IPS-18c (cell line): Measurements from ENCODE around the gene HACL1.
"Not testable (repeated sequence)": the region's sequence is repeated elsewhere in the genome, so short reads cannot be mapped to it uniquely, and the experiment has no call there.

Experiments
- H3K4me3 ChIP-seq: 2 replicates; pipeline ENCODE4 v1.7.0; 2013; ENCODE audit warnings: low read depth, mild to moderate bottlenecking, low read length, moderate library complexity; ENCODE audit not compliant: insufficient read depth
- H3K9me3 ChIP-seq: one replicate; pipeline ENCODE4 v1.6.1; 2013; ENCODE audit warnings: mild to moderate bottlenecking, low read length, moderate library complexity; ENCODE audit not compliant: control insufficient read depth, insufficient read depth

Gene HACL1

DNA sequence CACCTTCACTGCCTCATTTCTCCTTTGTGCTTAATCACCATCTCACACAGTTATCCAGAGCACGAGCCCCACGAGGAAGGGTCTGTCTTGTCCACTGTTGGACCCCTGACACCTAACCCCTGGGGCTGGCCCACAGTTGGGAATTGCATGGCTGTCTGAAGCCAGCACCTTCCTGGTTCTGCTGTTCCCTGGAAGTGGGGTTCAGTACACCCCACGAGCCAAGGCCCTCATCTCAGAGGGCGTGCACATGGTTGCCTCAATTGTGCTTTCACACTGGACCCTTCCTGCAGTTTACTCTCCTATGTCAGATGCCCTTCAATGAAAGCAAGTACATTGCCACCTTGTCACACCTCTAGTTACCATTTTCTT is 30.8 kb upstream of the HACL1 start:
- H3K9me3 ChIP-seq, result no peaks in the 10 kb centered on the region
- no peak overlapping the region for H3K4me3 ChIP-seq

- H3K4me3 ChIP-seq, result no peak overlapping the region
- H3K9me3 ChIP-seq, result no peaks in the 10 kb centered on the region
These were observed 30.2 kb upstream of the HACL1 start for GRCh38 chr3:15631426-15632211.

- Histone ChIP-seq H3K9me3 (no peaks in the 10 kb centered on the region), H3K4me3 (no peak overlapping the region)
These were observed 29.4 kb upstream of the HACL1 start for GRCh38 chr3:15630646-15631350.

DNA sequence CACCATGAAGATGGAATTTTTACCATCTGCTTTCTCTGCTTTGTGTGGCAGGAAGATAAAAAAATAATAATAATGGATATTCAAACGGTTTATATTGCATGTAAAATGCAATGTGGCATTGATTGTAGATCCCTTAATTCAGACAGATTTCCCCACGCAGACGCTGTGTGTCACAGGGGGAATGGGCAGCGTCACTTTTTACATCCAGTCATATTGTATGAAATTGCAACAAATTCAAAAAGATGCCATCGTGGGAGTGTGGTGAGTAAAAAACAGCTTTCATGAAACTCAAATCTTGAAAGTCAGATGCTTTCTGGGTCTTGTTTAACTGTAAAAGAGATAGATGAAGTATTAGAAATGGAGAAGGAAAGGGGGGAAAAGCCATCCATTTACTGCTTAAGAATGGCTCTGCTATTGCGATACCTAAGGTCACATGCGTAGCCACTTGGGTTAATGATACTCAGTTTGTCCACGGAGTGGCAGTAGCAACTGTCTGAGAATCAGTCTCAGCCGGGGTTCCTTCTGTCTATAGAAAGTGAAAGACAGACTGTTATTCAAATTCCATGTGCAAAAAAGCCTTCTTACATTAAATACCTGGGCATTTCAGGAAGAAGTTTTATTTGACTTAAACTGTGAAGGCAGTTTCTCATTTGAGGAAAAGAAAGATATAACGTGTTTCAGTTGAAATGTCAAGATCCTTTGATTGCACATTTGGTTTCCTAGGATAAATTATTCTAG is 28.7 kb upstream of the HACL1 start:
- Histone ChIP-seq H3K4me3 (no peak overlapping the region), H3K9me3 (no peaks in the 10 kb centered on the region)

DNA sequence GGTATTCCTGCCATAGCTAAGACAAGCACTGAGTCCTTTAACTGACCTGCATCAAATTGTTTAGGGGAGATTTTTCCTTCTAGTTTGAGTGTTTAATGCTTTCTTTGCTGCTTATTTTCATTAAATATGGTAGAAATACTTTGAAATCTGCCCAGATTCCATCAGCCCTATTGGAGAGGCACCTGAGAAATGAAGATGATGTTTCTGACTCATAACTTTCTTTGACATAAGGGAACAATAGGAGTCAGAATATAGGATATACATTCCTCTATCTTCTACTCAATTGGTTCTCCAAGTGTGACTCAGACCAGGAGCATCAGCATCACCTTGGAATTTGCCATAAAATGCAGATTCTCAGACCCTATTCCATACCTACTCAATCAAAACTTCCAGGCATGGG is 27.6 kb upstream of the HACL1 start:
- H3K9me3 ChIP-seq, result no peaks in the 10 kb centered on the region

GRCh38 chr3:15623535-15624440 is 22.4 kb upstream of the HACL1 start:
- H3K9me3 ChIP-seq, result no peaks in the 10 kb centered on the region
- no peak overlapping the region for H3K4me3 ChIP-seq

More for the DNA sequence above, 27.6 kb upstream of the HACL1 start:
- no peak overlapping the region for H3K4me3 ChIP-seq

DNA sequence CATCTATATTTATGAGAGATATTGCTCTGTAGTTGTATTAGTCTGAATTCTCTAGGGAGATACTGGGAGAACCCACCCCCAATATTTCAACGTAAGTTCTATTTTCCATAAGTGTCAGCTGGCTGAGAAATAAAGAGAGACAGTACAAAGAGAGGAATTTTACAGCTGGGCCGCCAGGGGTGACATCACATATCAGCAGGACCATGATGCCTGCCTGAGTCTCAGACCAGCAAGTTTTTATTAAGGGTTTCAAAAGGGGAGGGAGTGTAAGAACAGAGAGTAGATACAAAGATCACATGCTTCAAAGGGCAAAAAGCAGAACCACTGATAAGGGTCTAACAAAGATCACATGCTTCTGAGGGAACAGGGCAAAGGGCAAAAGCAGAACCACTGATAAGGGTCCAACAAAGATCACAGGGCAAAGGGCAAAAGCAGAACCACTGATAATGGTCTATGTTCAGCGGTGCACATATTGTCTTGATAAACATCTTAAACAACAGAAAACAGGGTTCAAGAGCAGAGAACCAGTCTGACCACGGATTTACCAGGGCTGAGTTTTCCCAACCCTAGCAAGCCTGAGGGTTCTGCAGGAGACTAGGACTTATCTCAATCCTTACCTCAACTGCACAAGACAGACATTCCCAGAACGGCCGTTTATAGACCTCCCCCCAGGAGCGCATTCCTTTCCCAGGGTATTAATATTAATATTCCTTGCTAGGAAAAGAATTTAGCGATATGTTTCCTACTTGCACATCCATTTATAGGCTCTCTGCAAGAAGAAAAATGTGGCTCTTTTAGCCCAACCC is 18.5 kb upstream of the HACL1 start:
- H3K4me3 ChIP-seq, H3K9me3 ChIP-seq: not testable (repeated sequence)

- Histone ChIP-seq H3K4me3 (no peak overlapping the region), H3K9me3 (no peaks in the 10 kb centered on the region)
These were observed 14.7 kb upstream of the HACL1 start for GRCh38 chr3:15616053-15616452.

- no peaks in the 10 kb centered on the region for H3K9me3 ChIP-seq
- no peak overlapping the region for H3K4me3 ChIP-seq
These were observed 13.6 kb upstream of the HACL1 start for GRCh38 chr3:15614958-15615357.

- Histone ChIP-seq H3K4me3 (no peak overlapping the region), H3K9me3 (no peaks in the 10 kb centered on the region)
These were observed 10.6 kb upstream of the HACL1 start for GRCh38 chr3:15612001-15612400.

GRCh38 chr3:15611018-15611417 is 9.6 kb upstream of the HACL1 start:
- H3K9me3 ChIP-seq, result no peaks in the 10 kb centered on the region
- no peak overlapping the region for H3K4me3 ChIP-seq

DNA sequence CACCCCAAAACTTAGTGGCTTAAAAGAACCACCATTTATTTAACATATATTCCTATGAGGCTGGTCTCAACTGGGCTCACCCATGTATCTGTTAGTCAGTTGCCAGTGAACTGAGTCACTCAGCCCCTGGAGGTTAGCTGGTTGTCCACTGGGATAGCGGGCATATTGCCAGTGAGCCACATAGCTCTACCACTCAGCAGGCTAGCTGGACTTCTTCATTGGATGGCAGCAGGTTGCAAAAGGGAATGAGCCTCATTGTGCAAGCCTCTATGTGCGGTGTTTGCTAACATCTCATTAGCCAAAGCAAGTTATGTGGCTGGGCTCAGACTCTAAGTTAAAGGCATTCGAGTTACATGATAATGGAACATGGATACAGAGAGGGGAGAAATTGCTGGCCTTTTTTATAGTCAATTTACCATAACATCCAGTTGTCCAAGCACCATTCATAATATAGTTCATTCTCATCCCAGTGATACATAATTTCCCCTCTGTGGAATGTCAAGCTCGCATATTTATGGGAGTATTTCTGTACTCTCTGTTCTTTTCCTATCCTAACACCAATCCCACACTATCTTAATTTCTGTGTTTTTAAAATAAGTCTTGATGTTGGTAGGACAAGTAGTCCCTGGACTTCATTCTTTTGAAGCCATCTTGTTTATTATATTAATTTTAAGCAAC is 8.9 kb upstream of the HACL1 start:
- no peaks in the 10 kb centered on the region for H3K9me3 ChIP-seq
- H3K4me3 ChIP-seq, result no peak overlapping the region

DNA sequence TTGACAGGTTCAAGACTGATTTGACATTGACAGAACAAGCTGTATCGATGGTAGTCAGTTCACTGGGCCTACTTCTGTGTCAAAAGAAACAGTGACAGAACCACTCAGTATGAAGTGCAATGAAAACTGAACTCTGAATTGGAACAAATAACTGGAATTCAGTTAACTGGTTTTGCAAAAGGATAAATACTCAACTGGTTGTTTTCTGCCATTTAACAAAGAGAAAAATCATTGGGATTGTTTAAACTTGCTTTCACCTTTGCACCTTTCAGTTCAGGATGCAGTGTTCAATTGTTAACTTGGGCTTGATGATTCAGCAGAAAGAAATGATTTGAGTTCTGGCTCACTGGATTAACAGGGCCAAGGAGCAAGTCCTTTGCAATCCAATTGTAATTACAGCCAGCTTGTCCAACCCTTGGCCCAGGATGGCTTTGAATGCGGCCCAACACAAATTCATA is 5.1 kb upstream of the HACL1 start:
- Histone ChIP-seq H3K4me3 (no peak overlapping the region), H3K9me3 (peaks cover 2% of the 10 kb centered on the region)

DNA sequence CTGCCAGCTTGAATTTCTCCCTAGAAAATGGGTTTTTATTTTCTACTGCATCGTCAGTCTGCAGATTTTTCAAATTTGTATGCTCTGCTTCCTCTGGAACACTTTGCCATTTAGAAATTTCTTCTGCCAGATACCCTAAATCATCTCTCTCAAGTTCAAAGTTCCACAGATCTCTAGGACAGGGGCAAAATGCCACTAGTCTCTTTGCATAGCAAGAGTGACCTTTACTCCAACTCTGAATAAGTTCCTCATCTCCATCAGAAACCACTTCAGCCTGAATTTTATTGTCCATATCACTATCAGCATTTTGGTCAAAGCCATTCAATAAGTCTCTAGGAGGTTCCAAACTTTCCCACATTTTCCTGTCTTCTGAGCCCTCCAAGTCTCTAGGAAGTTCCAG is 3.2 kb upstream of the HACL1 start:
- H3K9me3 ChIP-seq, H3K4me3 ChIP-seq: not testable (repeated sequence)

DNA sequence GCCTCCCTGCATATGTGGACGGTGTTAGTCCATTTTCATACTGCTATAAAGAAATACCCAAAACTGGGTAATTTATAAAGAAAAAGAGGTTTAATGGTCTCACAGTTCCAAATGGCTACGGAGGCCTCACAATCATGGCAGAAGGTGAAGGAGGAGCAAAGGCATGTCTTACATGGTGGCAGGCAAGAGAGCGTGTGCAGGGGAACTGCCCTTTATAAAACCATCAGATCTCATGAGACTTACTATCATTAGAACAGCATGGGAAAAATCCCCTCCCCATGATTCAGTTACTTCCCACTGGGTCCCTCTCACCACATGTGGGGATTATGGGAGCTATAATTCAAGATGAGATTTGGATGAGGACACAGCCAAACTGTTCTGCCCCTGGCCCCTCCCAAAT is 1.4 kb upstream of the HACL1 start:
- H3K9me3 ChIP-seq, result not testable (repeated sequence)
- H3K4me3 ChIP-seq, result peak overlapping the region; percentile 99; the same call in 1 of the 2 replicates

- H3K4me3 ChIP-seq, result peak overlapping the region; percentile 99
These were observed 772 bp upstream of the HACL1 start for GRCh38 chr3:15602146-15602536.

More at GRCh38 chr3:15602146-15602536, 772 bp upstream of the HACL1 start:
- peaks cover 2% of the 10 kb centered on the region for H3K9me3 ChIP-seq
